DND-41 (cell line): ENCODE results near the gene NCR2.

Experiments used
- CTCF ChIP-seq: IDR thresholded peaks from 2 replicates; pipeline ENCODE4 v1.5.1; 2012; ENCODE audit warnings: borderline replicate concordance, low read length, moderate library complexity, mild to moderate bottlenecking; ENCODE audit not compliant: poor library complexity, severe bottlenecking; ENCODE audit errors: extremely low read depth
- EZH2 ChIP-seq: IDR thresholded peaks from 3 replicates; pipeline ENCODE4 v1.6.1; 2012; ENCODE audit warnings: borderline replicate concordance, low read depth, mild to moderate bottlenecking, moderate library complexity, low read length, inconsistent platforms; ENCODE audit not compliant: severe bottlenecking

- TF ChIP-seq EZH2, result no peak
- TF ChIP-seq CTCF, result no peak
These were observed at the start of gene NCR2 for GRCh38 chr6:41335296-41335695.
